Right renal cortex interstitium (tissue), 3 donors: ENCODE data around the gene SORBS1. TPM values are rescaled to one million over a fixed set of nuclear protein-coding genes. Genes with fewer than 3 reads are reported as not detected.

Experiments used
- DNase-seq, 3 donors: peaks; one replicate each; pipeline ENCODE4 v3.0.0-alpha.2; 2013; ENCODE audit warnings: low read depth in 3 of 3, low spot score in 2 of 3
- polyA plus RNA-seq, 3 donors: library from polyadenylated mRNA; unstranded; fragments of 120-200 nt; gene quantifications; one replicate each; pipeline ENCODE4 v1.2.1, GENCODE V29; 2013; ENCODE audit not compliant: insufficient read length in 3 of 3

The SORBS1 gene
- polyA plus RNA-seq, 3 donors: 26.1 to 27.9 (median 26.6) TPM

DNA sequence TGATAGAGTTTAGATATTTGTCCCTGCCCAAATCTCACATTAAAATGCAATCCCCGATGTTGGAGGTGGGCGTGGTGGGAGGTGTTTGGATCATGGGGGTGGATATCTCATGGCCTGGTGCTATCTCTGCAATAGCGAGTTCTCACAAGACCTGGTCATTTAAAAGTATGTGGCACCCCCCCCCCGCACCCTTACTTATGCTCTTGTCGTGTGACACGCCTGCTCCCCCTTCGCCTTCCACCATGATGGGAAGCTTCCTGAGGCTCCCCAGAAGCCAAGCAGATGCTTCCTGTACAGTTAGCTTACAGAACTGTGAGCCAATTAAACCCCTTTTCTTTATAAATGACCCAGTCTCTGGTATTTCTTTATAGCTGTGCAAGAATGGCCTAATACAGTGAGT is 118.8 kb downstream of the SORBS1 start:
- no peak for DNase-seq

DNA sequence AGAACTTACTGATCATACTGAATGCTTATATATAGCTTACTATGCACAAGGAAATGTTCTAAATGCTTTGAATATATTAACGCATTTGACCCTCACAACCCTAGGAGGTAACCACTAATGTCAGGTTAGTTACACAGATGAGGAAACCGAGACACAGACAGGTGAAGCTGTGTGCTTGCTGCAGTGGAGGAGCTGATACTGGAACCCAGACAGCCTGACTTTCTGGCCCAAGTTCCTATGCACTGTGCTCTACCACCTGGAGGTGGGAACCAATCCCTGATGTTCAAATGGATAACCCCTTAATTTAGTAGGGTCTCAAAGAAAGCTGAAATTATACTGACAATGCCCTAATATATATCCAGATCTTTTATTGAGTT is 119.6 kb downstream of the SORBS1 start:
- DNase-seq: no peak

DNA sequence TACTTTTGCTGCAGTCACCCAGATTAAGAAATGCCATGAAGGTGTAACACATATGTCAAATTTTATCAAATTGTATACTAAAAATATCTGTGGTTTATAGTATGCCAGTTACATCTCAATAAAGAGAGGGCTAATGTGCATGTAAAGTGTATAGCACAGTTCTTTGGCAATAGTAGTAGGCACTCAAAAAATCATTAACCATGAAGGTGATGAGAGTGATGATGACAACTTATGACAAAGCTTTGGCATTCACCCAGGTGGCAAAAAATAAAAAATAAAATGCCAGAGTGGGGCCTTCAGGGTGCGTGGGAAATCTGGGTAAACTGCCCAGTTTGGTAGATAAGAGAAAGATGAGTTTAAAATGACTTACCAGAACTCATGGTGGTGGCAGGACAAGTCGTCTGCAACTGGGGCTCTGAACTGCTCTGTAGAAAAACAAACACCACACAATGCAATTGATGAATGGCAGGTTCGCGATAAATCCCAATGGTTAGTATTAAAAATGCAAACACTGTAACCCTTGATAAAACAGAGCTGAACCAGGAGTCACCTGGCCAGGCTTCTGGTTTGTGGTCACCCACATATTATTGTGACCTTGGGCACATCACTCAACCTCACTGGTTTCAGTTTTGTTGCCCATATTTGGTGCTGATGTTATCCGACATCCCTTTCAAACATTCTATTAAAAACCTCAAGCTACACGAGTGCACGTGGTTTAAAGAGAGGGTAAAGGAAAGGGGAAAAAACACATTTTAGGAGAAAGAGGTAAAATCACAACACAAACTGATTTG is 120.2 kb downstream of the SORBS1 start:
- DNase-seq: no peak

DNA sequence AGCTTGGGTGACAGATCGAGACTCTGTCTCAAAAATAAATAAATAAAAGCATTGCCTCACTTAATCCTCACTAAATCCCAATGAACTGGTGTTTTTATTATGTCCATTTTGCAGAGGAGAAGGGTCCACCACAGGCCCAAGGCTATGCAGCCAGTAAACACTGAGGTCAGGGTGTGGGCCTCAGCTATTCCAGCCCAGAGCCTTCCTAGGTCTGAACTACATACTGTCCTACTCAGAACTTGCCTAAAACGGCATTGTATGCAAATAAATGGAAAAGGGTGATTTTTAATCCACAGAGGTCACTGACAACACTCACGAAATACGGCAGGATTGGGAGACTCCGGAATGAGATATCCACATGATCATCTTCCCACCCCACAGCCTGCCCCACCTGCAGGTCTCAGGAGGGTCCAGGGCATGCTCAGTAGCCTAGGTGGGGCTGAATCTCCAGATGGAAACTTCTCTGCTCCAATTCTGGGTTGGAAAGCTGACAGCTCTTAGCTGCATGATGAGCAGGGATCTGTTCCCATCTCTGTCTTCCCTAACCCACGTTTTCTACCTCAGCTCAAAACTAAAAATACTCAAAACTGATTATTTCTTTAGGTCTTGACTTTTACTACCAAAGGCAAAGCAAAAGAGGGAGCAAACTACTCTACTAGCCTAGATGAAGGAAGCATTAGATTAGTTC is 121.0 kb downstream of the SORBS1 start:
- DNase-seq: no peak

DNA sequence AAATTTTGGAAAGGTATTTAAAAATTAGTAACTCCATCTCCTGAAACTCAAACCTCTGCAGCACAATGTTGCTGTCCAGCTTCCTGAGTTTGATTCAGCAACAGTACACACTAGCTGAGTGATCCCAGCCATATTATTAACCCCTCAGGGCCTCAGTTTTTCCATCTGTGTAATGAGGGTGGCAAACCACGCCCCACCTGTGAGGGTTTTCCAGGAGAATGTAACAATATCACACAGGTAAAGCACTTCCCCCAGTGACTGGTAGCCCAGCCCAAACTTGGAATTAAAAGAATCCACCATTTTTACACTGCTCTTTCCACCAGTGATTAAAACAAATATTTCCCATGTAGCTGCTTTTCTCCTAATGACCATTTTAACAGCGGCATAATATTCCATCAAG is 122.4 kb downstream of the SORBS1 start:
- DNase-seq: no peak

- no peak for DNase-seq
These were observed 123.5 kb downstream of the SORBS1 start for GRCh38 chr10:95437669-95438068.

DNA sequence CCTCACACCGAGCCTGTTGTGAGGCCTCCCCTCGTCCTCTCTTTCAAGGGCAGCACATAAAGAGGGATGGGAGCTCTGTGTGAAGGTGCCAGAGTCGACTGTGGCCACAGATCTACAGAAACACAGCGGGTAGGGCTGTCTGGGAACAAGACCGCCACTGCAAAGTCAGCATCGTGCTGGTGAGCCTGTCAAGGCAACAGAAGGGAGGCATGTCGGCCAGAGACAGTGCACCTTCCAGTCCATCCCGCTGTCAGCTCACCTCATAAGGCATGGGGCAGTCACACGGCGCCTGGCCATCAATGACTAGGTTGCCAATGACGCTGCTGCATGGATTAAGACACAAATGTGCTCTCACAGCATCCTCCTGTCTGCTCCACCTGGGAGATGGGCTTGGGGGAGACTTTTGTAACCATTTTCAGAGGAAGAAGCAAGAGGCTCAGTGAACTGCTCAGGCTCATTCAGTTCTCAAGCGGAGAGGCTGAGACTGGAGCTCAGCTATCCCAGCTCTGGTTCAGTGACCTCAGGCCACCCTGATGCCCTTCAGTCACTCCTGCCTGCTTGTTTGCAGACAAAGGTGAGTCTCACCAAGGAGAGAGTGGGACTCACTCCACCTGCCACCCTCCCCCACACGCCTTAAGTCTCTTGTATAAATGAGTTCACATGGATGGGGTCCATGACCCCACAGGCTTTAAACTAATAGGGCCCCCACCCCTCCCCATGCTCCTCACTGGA is 125.5 kb downstream of the SORBS1 start:
- no peak for DNase-seq

- no peak for DNase-seq
These were observed 126.6 kb downstream of the SORBS1 start for GRCh38 chr10:95434583-95434982.

DNA sequence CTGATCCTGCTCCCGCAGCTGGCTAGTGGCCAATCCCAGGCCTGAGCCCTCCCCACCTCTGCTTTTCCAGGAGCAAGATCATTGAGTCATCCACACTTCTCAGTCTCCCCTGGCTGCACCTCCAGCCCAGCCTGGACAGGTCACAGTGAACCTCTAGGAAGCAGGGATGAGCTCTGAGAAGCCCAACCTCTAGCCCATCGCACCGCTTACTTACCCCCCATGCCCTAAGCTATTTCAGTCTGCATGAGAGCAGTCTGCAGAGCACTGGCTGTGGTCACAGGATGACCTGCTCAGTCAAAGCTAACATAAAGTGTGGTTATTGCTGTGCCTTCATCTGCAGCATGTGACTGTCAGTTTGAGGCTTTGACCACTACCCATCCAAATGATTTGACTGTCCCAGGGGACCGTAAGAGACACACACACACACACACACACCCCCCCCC is 129.2 kb downstream of the SORBS1 start:
- no peak for DNase-seq

DNA sequence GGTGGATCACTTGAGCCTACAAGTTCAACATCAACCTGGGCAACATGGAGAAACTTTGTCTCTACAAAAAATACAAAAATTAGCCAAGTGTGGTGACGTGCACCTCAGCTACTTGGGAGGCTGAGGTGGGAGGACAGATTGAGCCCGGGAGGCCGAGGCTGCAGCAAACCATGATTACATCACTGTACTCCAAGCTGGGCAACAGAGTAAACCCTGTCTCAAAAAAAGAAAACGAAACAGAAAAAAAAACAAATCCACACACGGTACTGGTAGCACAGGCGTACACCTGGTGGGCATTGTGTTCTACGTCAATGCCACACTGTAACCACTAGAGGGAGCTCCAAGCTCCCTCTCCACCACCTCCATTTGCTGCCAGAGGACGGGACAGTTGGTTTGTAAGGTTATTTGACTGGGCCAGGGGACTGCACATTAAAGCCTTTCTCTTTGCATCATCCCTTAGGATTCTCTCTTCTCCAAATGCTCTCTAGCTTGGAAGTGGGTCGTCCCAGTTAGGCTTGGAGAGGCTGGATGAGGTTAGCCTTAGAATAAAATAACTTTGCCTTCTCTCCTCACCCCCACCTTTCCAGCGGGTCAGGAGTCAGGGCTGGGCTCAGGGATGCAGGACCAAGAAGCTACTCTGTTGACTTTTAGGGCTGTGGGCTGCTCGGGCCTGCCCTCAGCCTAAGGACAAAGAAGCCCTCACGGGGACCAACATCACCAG is 130.8 kb downstream of the SORBS1 start:
- DNase-seq: peak in 1 of 3 donors; percentile 56

DNA sequence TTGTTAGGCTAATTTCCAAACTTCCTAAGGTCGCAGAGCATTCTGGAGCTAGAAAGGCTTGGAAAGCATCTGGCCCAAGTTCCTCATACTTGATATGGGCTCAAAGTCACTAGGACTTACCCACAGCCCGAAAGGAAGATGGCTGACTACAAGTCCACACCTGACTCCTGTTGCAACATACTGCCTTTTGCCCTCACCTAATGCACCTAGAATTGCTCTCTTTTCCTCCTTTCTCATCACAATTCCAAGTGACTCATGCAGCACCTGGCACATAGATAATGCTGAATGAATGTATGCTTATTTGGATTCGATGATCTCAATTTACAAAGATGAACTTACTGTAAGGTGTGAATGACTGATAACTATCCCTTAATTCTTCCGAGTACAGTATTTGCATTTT is 131.5 kb downstream of the SORBS1 start:
- DNase-seq: no peak

GRCh38 chr10:95428701-95429100 is 132.5 kb downstream of the SORBS1 start:
- no peak for DNase-seq

- DNase-seq: no peak
These were observed 134.7 kb downstream of the SORBS1 start for GRCh38 chr10:95426482-95426881.

DNA sequence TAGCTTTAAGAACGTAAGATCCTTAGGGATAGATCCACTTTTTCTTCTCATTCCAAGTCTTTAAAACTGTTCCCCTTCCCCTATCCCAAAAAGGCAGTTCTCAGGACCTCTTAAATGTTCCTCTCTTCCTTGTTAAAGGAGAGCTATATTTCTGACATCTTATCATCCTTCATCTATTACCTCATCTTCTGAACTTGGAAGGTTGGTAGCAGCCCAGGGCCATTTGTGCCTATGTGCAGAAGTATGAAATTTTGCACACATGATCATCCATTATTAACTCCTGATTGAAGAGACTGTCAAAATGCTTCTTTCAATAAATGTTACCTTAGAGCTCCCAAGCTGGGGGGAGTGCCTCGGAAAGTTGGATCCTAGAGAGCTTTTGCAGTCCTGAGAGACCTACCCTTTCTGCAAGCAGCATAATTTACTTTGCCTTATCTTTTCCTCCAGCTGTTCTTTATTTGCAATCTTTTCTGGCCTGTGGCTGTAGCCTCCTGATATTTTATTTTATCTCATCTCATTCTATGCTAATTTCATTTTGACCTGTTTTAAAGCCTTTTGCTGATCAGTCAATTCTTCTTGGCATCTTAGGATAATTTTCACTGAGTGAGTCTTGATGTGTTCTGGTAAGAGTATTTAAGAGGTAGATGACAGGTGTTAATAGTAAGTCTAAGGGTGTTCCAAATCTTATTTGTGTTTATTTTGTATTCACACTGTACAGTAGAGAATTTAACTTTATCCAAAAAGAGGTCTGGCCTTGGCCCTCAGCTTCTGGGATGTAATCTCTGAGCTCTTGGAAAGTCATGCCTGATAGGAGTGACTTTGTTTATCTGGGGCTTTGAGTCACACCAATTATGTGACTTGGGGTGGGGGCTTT is 135.3 kb downstream of the SORBS1 start:
- no peak for DNase-seq

GRCh38 chr10:95423164-95424005 is 137.8 kb downstream of the SORBS1 start:
- no peak for DNase-seq

DNA sequence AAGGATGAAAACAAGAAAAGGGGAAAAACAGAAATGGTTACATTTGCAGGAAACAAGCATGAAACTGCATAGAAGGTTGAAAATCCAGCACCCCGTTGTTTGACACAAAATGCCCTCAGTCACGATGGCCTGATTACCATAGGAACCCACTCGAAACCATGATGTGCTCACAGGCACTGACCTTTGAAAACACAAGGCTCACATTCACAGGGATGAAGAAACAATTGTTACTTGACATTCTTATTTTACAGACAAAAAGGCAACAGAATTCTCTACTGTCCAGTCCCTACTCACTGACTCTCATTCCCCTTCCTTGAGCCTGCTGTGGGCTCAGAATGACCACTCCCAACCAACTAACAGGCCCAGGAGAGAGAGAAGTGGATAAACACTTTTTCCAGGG is 138.9 kb downstream of the SORBS1 start:
- DNase-seq: no peak

- no peak for DNase-seq
These were observed 139.4 kb downstream of the SORBS1 start for GRCh38 chr10:95421782-95422181.

- DNase-seq: no peak
These were observed 141.8 kb downstream of the SORBS1 start for GRCh38 chr10:95419399-95419798.

DNA sequence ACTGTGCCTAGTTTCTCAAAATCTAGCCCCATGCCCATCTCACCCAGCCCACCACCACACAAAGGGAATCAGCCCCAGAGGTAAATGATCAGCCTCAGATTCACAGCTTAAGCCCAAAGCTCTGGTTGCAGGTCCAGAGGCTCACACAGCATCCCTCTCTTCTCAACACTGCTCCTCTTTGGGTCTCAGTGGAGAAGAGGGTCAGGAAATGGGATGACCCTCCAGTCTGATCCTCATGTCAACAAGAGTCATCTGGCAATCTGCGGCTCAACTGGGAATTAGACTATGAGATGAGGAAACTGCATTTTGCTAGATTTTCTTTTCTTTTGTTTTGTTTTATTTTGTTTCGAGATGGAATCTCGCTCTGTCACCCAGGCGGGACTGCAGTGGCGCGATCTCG is 144.2 kb downstream of the SORBS1 start:
- DNase-seq: no peak
